Cardiac muscle cell (in vitro differentiated cells and primary cell): ENCODE measurements around the gene DMPK. TPM values are rescaled to one million over a fixed set of nuclear protein-coding genes. Genes with fewer than 3 reads are reported as not detected.

Source experiments
- DNase-seq, 2 donors: peaks; one replicate each; pipeline versions ENCODE4 v3.0.0 to v3.0.0-alpha.2; 2010 to 2017; ENCODE audit warnings: low read depth in 1 of 2, low spot score in 1 of 2
- H3K27ac ChIP-seq: fragments of 200-600 bp; sonication (generic); 2 replicates; pipeline ENCODE4 v1.5.1; 2016
- H3K27me3 ChIP-seq: fragments of 200-600 bp; sonication (generic); 2 replicates; pipeline ENCODE4 v1.6.0; 2016; ENCODE audit warnings: control low read depth
- H3K36me3 ChIP-seq: fragments of 200-600 bp; sonication (generic); 2 replicates; pipeline ENCODE4 v1.5.1; 2016; ENCODE audit warnings: control low read depth
- H3K4me1 ChIP-seq: fragments of 200-600 bp; sonication (generic); 2 replicates; pipeline ENCODE4 v1.8.1; 2017; ENCODE audit warnings: low read depth, mild to moderate bottlenecking, mixed run types
- H3K4me3 ChIP-seq: fragments of 200-600 bp; sonication (generic); 2 replicates; pipeline ENCODE4 v1.5.1; 2016; ENCODE audit warnings: mild to moderate bottlenecking
- H3K9me3 ChIP-seq: fragments of 200-600 bp; sonication (generic); 2 replicates; pipeline ENCODE4 v1.5.1; 2017; ENCODE audit warnings: low read depth, mild to moderate bottlenecking, control low read depth
- CTCF ChIP-seq: IDR thresholded peaks from 2 replicates; pipeline ENCODE4 v1.5.1; 2012; ENCODE audit warnings: low read depth, mild to moderate bottlenecking, low read length
- polyA plus RNA-seq: library from polyadenylated mRNA; unstranded; fragments of >200 nt; fragmentation: Nextera tagmentation; extraction: Ambion mirVana; gene quantifications from 2 replicates; pipeline ENCODE4 v1.2.1, GENCODE V29; 2016
- total RNA-seq: library from RNA; depleted of rRNA; stranded (reverse); fragments of >200 nt; gene quantifications from 2 replicates; pipeline ENCODE4 v1.2.3, GENCODE V29; 2016

The DMPK gene
- total and polyA plus RNA-seq, 2 experiments from 2014 or later, result 98.7 to 142 TPM

- H3K4me3 ChIP-seq, result no peak overlapping the region
- no peaks in the 10 kb centered on the region for H3K9me3 ChIP-seq
- no peak overlapping the region for H3K27ac ChIP-seq
- no peak for TF ChIP-seq CTCF
- H3K27me3 ChIP-seq, result no peaks in the 10 kb centered on the region
- H3K36me3 ChIP-seq, result peaks cover 10% of the 10 kb centered on the region
- H3K4me1 ChIP-seq, result peaks cover 10% of the 10 kb centered on the region
- no peak for DNase-seq
Observed at GRCh38 chr19:45793876-45794275, 11.6 kb upstream of the DMPK start.

GRCh38 chr19:45793178-45793564 is 10.9 kb upstream of the DMPK start:
- no peak overlapping the region for H3K4me3 ChIP-seq
- DNase-seq, result no peak

GRCh38 chr19:45792470-45793177 is 10.3 kb upstream of the DMPK start, which contains the start of gene DMWD:
Gene DMWD (minus strand): TSS chr19:45792845. CDS start chr19:45792756, 89 bp downstream.
- Histone ChIP-seq H3K4me3 (peak within 1 kb of the TSS; percentile 98), H3K27me3 (no peaks in the 10 kb centered on the region), H3K9me3 (no peaks in the 10 kb centered on the region), H3K36me3 (peaks cover 14% of the 10 kb centered on the region), H3K4me1 (peaks cover 10% of the 10 kb centered on the region), H3K27ac (peak within 1 kb of the TSS; percentile 87)
- TF ChIP-seq CTCF, result no peak
- DNase-seq, result peak; percentile 99 to 100

More at GRCh38 chr19:45793178-45793564, 10.9 kb upstream of the DMPK start:
- no peak for TF ChIP-seq CTCF
- Histone ChIP-seq H3K9me3 (no peaks in the 10 kb centered on the region), H3K4me1 (peaks cover 10% of the 10 kb centered on the region), H3K27me3 (no peaks in the 10 kb centered on the region), H3K27ac (no peak overlapping the region), H3K36me3 (peaks cover 13% of the 10 kb centered on the region)

- H3K4me3 ChIP-seq, result peak overlapping the region; percentile 98
- H3K9me3 ChIP-seq, result no peaks in the 10 kb centered on the region
- H3K27ac ChIP-seq, result peak overlapping the region; percentile 87
- peaks cover 16% of the 10 kb centered on the region for H3K36me3 ChIP-seq
- no peak for DNase-seq
- no peak for TF ChIP-seq CTCF
- H3K4me1 ChIP-seq, result peaks cover 10% of the 10 kb centered on the region
- H3K27me3 ChIP-seq, result no peaks in the 10 kb centered on the region
Observed at GRCh38 chr19:45791744-45792469, 9.6 kb upstream of the DMPK start.

GRCh38 chr19:45790942-45791341 is 8.7 kb upstream of the DMPK start:
- DNase-seq, result no peak
- Histone ChIP-seq H3K4me3 (peak overlapping the region; percentile 98), H3K4me1 (peaks cover 10% of the 10 kb centered on the region), H3K27ac (no peak overlapping the region), H3K27me3 (no peaks in the 10 kb centered on the region), H3K9me3 (no peaks in the 10 kb centered on the region), H3K36me3 (peaks cover 20% of the 10 kb centered on the region)
- no peak for TF ChIP-seq CTCF
